ENCODE results near the gene PI4KA. TPM values are rescaled to one million over a fixed set of nuclear protein-coding genes. Genes with fewer than 3 reads are reported as not detected.

The PI4KA gene
- total and polyA plus RNA-seq, 2 of the 13 experiments (the other 11 are each of a cell fraction or from before 2014, with no cell fraction given) = 27.4 to 56.4 TPM

- no peak for FAIRE-seq
- peak; percentile 70 for DNase-seq (ENCODE audit: low spot score)
- H3K4me3 ChIP-seq (replicated peaks in 1 of 3; ENCODE audit: insufficient read depth in 1 of 3, low read depth in 2 of 3, low read length in 3 of 3) = peak overlapping the region in 1 of 3 experiments; percentile 36; a peak in 1 of 6 replicates
- peak overlapping the region; percentile 80 for H3K4me2 ChIP-seq (ENCODE audit: low read depth, low read length)
- H2AFZ ChIP-seq (ENCODE audit: low read length) = no peak overlapping the region
- no peaks in the 10 kb centered on the region for H3K9me3 ChIP-seq (ENCODE audit: low read length)
- H3K27ac ChIP-seq (ENCODE audit: extremely low read length, insufficient read depth, low read length) = peak overlapping the region; percentile 90
- POLR2A ChIA-PET = interaction anchor here (1.3 to 9.0 kb wide), 4 partner anchors 13 to 185 kb away, joined by 4 to 172 read pairs (median 8); no protein-coding TSS in a partner anchor
- no peaks in the 10 kb centered on the region; a peak in 1 of 5 replicates for H3K27me3 ChIP-seq (ENCODE audit: control insufficient read depth in 1 of 2, insufficient read depth in 2 of 2, low read length in 2 of 2)
- H3K36me3 ChIP-seq (replicated peaks in 1 of 2; ENCODE audit: control insufficient read depth in 1 of 2, insufficient read depth in 2 of 2, low read length in 2 of 2) = no peaks in the 10 kb centered on the region
- no TSS peak for BruUV-seq (replicated peaks)
- CTCF ChIA-PET (ENCODE audit: low intra/inter-chr PET ratio, low total read pairs) = interaction anchor here (1.3 to 1.6 kb wide), 2 partner anchors 12 to 31 kb away, joined by 3 to 5 read pairs; no protein-coding TSS in a partner anchor
- H3K79me2 ChIP-seq (ENCODE audit: insufficient read depth, low read length) = peaks cover 30% of the 10 kb centered on the region
- H3K9ac ChIP-seq (ENCODE audit: insufficient read depth, low read depth, low read length) = peak overlapping the region; percentile 83
- intact Hi-C loops (cut with micrococcal nuclease; ENCODE audit: unreplicated experiment) = loop anchor here (1.0 to 10.0 kb wide), 3 partner anchors 14 to 183 kb away; no protein-coding TSS in a partner anchor
- peak; percentile 85 for ATAC-seq
- no peaks in the 10 kb centered on the region for H4K20me1 ChIP-seq (ENCODE audit: insufficient read depth, low read length)
- WGBS (ENCODE audit: low lambda C conversion rate) = 5% methylated on average over 7 of the region's 9 CpGs
- in situ Hi-C loops (cut with HindIII; ENCODE audit: extremely low pct_ligation_motif_present, low pct_unique_long_range_greater_than_20kb) = no loop called here
- H3K4me1 ChIP-seq (ENCODE audit: insufficient read depth, low read length) = peaks cover 48% of the 10 kb centered on the region
- TF ChIP-seq IRF2 (CRISPR knock-in tag; IDR thresholded peaks at IDR 0.05) = peak; percentile 53; the same call in 1 of the 2 replicates
- TF ChIP-seq GATAD1 (CRISPR knock-in tag; IDR thresholded peaks at IDR 0.05) = peak; percentile 25; the same call in 1 of the 2 replicates
- TF ChIP-seq TRIM24 (CRISPR knock-in tag; IDR thresholded peaks at IDR 0.05) = no peak
- TF ChIP-seq ZNF816 (CRISPR knock-in tag; IDR thresholded peaks at IDR 0.05; ENCODE audit: borderline replicate concordance) = no peak
- peak in 1 of 2 experiments; percentile 21; a peak in 1 of 4 replicates for TF ChIP-seq NR2F1 (CRISPR knock-in tag; IDR thresholded peaks at IDR 0.05)
- no peak for TF ChIP-seq TBX2 (CRISPR knock-in tag; IDR thresholded peaks at IDR 0.05; ENCODE audit: borderline replicate concordance)
- no peak for TF ChIP-seq THYN1 (CRISPR knock-in tag; IDR thresholded peaks at IDR 0.05; ENCODE audit: borderline replicate concordance, low read depth)
- 0 out of 2 replicates have a peak, but pooled peaks have one; percentile 26 for TF ChIP-seq ATF2 (CRISPR knock-in tag; IDR thresholded peaks at IDR 0.05)
- TF ChIP-seq MXI1 (IDR thresholded peaks at IDR 0.05; ENCODE audit: borderline replicate concordance, low read depth, low read length) = peak; percentile 35; the same call in 1 of the 3 replicates
- TF ChIP-seq GABPA (IDR thresholded peaks at IDR 0.05; ENCODE audit: low read depth, low read length) = no peak
- no peak for TF ChIP-seq GABPA (CRISPR knock-in tag; IDR thresholded peaks at IDR 0.05; ENCODE audit: low read depth)
- TF ChIP-seq ZNF382 (CRISPR knock-in tag; IDR thresholded peaks at IDR 0.05; ENCODE audit: borderline replicate concordance) = no peak
- 0 out of 2 replicates have a peak, but pooled peaks have one; percentile 76 for TF ChIP-seq PRDM4 (CRISPR knock-in tag; IDR thresholded peaks at IDR 0.05; ENCODE audit: borderline replicate concordance)
- no peak for TF ChIP-seq ZFAT (CRISPR knock-in tag; conservative IDR thresholded peaks at IDR 0.05)
- TF ChIP-seq TOE1 (CRISPR knock-in tag; IDR thresholded peaks at IDR 0.05) = no peak
- no peak for TF ChIP-seq IRF1 (CRISPR knock-in tag; IDR thresholded peaks at IDR 0.05; ENCODE audit: low read depth)
Measured at GRCh38 chr22:20771918-20772625, 86.5 kb downstream of the PI4KA start.

All from HepG2 (cell line).